ENCODE data around the gene SSTR3.
A peak's percentile ranks its signal among the peaks of the same experiment; 100 is the strongest.
"Not testable (repeated sequence)": the region's sequence is repeated elsewhere in the genome, so short reads cannot be mapped to it uniquely, and the experiment has no call there.

SSTR3 gene

GRCh38 chr22:37179126-37179470 is 33.2 kb downstream of the SSTR3 start:
- DNase-seq: no peak

DNA sequence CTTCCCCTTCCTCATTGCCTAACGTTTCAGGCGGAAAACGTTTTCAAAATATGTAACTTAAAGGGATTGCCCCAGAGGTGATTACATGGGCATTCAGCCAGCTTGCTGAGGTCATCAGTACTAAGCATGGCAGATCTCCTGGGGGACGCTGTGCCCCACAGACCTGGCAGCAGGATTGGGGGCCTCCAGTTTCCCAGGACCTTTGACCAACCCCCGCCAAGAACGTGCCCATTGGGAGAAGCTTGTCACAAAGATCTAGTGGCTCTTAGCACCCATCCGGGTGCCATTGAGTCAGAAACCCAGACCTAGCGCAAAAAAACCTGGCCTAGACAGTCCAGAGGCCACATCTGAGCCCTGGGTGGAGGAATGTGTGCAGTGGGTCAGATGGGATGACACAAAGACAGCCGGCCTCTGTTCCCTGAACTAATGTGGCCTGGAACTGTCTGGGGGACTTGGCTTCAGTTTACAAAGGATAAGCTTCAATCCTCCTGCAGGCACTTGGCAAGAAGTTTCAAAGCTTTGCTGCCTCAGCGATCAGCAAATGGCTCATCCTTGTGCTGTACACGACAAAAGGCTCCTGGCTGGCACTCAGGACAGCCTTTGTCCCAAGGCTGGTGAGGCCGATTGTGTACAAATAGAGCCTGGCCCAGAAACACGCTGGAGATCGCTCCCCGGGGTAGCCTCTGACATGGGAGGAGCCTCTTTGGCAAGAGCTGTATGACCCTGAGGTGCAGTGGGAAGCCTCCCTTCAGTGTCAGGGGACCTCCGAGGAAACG is 33.7 kb downstream of the SSTR3 start:
- no peak for DNase-seq

DNA sequence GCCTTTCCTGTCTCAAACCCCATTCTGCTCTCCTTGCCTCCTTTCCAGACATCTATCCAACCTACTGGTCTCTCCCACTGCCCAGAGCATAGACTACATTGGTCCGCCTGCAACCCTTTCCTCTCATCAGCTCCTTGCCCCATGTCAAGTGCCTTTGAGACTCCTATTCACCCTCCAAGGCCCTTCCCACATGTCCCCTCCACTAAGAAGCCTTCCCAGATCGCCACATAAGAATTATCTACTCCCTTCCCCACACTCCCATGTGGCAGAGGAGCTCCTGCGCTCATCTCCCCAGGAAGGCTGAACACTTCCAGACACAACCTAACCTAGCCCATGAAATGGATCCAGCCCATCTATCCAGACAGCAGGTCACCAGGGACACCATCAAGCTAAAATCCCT is 34.5 kb downstream of the SSTR3 start:
- DNase-seq: no peak

DNA sequence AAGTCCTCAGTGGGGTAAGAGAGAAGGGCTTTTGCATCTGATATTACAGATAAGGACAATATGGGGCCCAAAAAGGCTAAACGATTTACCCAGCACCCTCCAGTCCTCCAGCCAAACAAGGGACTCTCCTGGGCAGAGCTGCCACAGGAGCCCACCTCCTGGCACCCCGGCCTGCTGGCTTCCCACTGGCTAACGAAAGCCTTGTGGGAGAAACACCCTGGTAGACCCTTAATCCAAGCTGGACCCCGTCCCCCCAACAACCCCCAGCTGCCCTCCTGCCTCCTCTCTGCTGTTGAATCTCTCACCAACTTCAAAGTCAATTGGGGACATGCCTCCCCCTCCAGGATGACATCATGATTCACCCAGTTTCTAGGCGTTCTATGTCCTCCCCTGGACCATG is 35.1 kb downstream of the SSTR3 start:
- DNase-seq: no peak

DNA sequence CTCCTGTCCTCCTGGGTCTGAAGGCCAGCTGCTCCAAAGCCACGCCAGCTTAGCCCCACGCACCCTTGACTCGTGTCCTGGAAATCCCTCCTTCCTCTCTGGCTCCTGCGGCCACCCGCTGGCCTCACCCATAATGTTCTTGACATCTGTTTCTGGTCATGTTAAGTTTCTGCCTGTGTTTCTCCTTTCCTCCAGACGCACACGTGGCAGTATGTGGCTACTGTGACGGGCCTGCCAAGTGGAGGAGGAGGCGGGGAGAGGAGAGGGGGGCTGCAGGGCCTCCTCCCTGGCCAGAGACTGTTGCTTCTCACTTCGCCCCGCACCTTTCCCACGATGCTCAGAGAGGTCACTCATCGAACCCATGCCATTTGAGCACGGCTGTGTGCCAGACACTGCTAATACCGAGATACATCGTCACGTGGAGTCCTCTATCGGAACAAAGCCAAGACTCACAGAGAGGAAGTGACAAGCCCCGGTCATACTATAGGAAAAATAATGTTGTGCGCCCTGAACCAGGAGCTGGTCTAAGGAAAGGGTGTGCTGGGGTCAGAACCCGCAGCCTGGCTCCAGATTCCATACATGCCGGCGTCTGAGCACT is 35.7 kb downstream of the SSTR3 start:
- DNase-seq: no peak

- DNase-seq: no peak
Observed at GRCh38 chr22:37175414-37176281, 36.6 kb downstream of the SSTR3 start.

DNA sequence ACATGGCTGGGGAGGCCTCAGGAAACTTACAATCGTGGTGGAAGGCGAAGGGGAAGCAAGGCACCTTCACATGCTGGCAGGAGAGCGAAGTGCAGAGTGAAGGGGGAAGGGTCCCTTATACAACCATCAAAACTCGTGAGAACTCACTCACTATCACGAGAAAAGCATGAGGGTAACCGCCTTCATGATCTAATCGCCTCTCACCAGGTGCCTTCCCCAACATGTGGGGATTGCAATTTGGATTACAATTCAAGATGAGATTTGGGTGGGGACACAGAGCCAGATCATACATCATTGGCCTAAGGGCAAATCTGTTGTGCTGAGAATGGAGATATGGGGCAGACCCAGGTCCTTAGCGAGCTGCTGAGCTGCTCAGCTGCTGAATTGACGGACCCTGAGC is 37.3 kb downstream of the SSTR3 start:
- DNase-seq: no peak

GRCh38 chr22:37173709-37174108 is 38.6 kb downstream of the SSTR3 start:
- DNase-seq: no peak

GRCh38 chr22:37172266-37173245 is 39.7 kb downstream of the SSTR3 start:
- no peak for DNase-seq

DNA sequence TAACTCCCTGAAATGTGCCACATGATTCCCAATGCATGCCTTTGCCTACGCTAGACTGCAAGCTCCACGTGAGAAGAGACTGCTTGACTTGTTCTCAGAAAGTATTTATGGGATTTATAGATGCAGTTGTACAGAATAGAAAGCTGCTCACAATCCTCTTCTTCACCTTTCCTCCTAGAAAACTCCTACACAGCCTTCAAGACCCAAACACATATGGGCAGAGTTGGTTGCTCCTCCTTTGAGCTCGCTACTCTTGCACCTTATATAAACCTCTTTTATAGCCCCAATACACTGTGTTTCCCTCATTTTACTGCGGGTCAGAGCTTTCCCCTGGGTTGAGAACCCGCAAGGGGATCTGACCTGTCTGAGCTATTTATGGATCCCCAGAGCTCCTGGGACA is 40.6 kb downstream of the SSTR3 start:
- no peak for DNase-seq

GRCh38 chr22:37170689-37171405 is 41.4 kb downstream of the SSTR3 start:
- DNase-seq: not testable (repeated sequence)

- DNase-seq: no peak
Observed at GRCh38 chr22:37169947-37170688, 42.2 kb downstream of the SSTR3 start.

DNA sequence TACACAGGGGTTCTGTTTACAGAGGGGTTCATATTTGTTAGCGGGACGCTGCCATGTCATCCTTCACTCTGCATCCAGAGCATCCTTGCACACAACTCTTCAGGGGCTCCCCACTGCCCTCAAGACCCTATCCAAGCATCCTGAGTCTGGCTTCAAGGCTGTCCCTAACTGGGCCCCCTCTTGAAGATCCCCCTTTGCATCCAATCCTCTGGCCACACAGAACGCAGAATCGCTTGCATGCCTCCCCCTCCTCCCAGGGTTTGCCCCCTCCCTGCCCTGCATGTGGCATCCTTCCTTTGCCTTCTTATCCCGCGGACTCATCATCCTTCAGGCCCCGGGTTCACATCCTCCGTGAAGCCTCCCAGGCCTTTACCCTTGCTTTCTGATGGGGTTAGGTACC is 42.9 kb downstream of the SSTR3 start:
- DNase-seq: no peak

GRCh38 chr22:37167981-37168647 is 44.2 kb downstream of the SSTR3 start:
- no peak for DNase-seq

DNA sequence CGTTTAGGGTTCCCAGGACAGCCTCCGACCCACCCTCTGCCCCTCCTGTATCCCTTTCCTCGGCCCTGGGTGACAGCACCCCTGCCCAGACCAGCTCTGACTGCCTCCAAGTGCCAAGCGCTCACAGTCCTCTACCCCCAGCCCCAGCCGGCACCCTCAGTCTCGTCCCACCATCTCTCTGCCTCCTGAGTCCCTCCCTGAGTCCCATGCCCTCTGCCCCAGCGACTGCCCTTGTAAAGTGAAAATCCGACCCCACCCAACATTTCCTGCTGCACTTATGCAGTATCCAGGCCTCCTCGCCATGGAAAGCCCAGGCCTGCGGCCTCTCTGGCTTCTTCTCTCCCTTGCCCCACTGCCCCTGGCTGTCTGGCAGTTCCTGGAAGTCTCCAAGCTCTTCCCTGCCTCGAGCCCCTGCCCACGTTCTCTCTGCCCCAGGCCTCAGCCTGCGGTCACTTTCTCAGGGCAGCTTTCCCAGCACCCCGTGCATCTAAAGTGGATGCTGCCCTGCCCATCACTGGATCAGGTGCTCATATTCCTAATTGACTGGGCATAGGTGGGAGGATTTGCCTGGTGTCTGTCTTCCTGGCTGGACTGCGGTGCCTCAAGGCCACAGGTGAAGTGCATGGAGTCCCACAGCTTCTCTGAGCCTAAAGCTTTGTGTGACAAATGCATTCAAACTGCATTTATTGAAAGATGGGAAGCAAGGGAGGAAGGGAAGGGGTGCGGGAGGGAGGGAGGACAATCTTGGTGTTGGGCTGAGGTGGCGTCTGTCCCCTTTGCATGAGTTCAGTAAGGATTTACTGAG is 44.9 kb downstream of the SSTR3 start:
- DNase-seq: no peak

GRCh38 chr22:37166675-37167066 is 45.6 kb downstream of the SSTR3 start:
- peak; percentile 86 for DNase-seq

- DNase-seq: no peak
Observed at GRCh38 chr22:37165940-37166674, 46.2 kb downstream of the SSTR3 start.

DNA sequence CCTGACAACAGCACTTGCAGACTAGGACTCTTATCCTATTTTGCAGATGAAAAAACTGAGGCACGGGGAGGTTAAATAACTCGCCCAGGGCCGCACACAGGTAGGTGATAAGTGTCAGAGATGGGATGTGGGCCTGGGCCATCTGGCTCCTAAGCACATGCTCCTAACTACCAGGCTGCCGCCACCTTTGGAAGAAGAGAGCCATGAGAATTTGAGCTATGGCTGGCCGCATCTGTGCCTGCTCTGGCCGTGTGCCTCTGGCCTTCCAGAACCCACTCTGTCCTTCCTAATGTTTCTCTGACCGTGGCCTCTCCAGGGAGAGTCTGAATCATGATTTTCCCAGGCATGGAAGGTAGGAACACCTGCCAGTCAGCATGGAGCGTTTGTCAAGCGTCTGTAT is 47.2 kb downstream of the SSTR3 start:
- DNase-seq: no peak

GRCh38 chr22:37164505-37164887 is 47.8 kb downstream of the SSTR3 start:
- no peak for DNase-seq
